DOHH2 (cell line): ENCODE data around the gene SRRD.

Source experiments
- H3F3A ChIP-seq: fragments of 200-600 bp; sonication (generic), shearing (Covaris generic); 2 replicates; pipeline ENCODE4 v1.6.0; 2016; ENCODE audit warnings: antibody characterized with exemption, mild to moderate bottlenecking; ENCODE audit not compliant: control insufficient read depth, insufficient read depth
- H3K27ac ChIP-seq: fragments of 200-600 bp; sonication (generic); 2 replicates; pipeline ENCODE4 v1.5.1; 2014; ENCODE audit warnings: low read depth, mild to moderate bottlenecking, low read length, moderate library complexity
- H3K27me3 ChIP-seq: fragments of 200-600 bp; sonication (generic); 2 replicates; pipeline ENCODE4 v1.6.1; 2014; ENCODE audit warnings: mild to moderate bottlenecking, low read length, mixed read lengths; ENCODE audit not compliant: control insufficient read depth
- H3K36me3 ChIP-seq: fragments of 200-600 bp; sonication (generic); 2 replicates; pipeline ENCODE4 v1.6.1; 2014; ENCODE audit warnings: mild to moderate bottlenecking, low read length, moderate library complexity, mixed read lengths; ENCODE audit not compliant: control insufficient read depth
- H3K4me1 ChIP-seq: fragments of 200-600 bp; sonication (generic); 2 replicates; pipeline ENCODE4 v1.6.1; 2014; ENCODE audit warnings: mild to moderate bottlenecking, low read length, mixed read lengths; ENCODE audit not compliant: control insufficient read depth
- H3K4me2 ChIP-seq: fragments of 200-600 bp; sonication (generic); 2 replicates; pipeline ENCODE4 v1.6.0; 2014; ENCODE audit warnings: mild to moderate bottlenecking, low read length, moderate library complexity
- H3K4me3 ChIP-seq: fragments of 200-600 bp; sonication (generic); 2 replicates; pipeline ENCODE4 v1.5.1; 2014; ENCODE audit warnings: mild to moderate bottlenecking, low read length, mixed read lengths
- H3K79me2 ChIP-seq: fragments of 200-600 bp; sonication (generic); 2 replicates; pipeline ENCODE4 v1.6.1; 2014; ENCODE audit warnings: mild to moderate bottlenecking, low read length, mixed read lengths; ENCODE audit not compliant: control insufficient read depth
- H3K9me2 ChIP-seq: fragments of 200-600 bp; sonication (generic); replicated peaks from 2 replicates; pipeline ENCODE4 v1.6.1; 2014; ENCODE audit warnings: mild to moderate bottlenecking, low read length, mixed read lengths; ENCODE audit not compliant: control insufficient read depth
- H3K9me3 ChIP-seq: fragments of 200-600 bp; sonication (generic); 2 replicates; pipeline ENCODE4 v1.6.1; 2014; ENCODE audit warnings: antibody characterized with exemption, low read length, mixed read lengths; ENCODE audit not compliant: control insufficient read depth, insufficient read depth
- H4K20me1 ChIP-seq: fragments of 200-600 bp; sonication (generic); 2 replicates; pipeline ENCODE4 v1.6.0; 2014; ENCODE audit warnings: low read depth, mild to moderate bottlenecking, antibody characterized with exemption, low read length, moderate library complexity; ENCODE audit not compliant: control insufficient read depth, insufficient read depth
- CTCF ChIP-seq: fragments of 200-600 bp; sonication (generic); IDR thresholded peaks from one replicate; pipeline ENCODE4 v1.5.1; 2014; ENCODE audit warnings: antibody characterized with exemption, mild to moderate bottlenecking, low read depth, low read length; ENCODE audit not compliant: poor library complexity, severe bottlenecking
- EZH2phosphoT487 ChIP-seq: fragments of 200-600 bp; sonication (generic); IDR thresholded peaks from 2 replicates; pipeline ENCODE4 v1.6.1; 2017; ENCODE audit warnings: borderline replicate concordance, mild to moderate bottlenecking, antibody characterized with exemption, low read length, moderate library complexity, mixed read lengths

The SRRD gene

GRCh38 chr22:26460202-26460601 is 23.5 kb upstream of the SRRD start:
- Histone ChIP-seq H3K4me3 (no peak overlapping the region), H3K27ac (no peak overlapping the region), H3K36me3 (peaks cover 86% of the 10 kb centered on the region), H3K9me2 (no peaks in the 10 kb centered on the region), H3K4me1 (no peaks in the 10 kb centered on the region), H3K27me3 (no peaks in the 10 kb centered on the region), H3K9me3 (no peaks in the 10 kb centered on the region), H3F3A (no peaks in the 10 kb centered on the region), H4K20me1 (peaks cover 9% of the 10 kb centered on the region), H3K79me2 (peaks cover 83% of the 10 kb centered on the region), H3K4me2 (no peak overlapping the region)
- no peak for TF ChIP-seq EZH2phosphoT487
- TF ChIP-seq CTCF, result no peak

DNA sequence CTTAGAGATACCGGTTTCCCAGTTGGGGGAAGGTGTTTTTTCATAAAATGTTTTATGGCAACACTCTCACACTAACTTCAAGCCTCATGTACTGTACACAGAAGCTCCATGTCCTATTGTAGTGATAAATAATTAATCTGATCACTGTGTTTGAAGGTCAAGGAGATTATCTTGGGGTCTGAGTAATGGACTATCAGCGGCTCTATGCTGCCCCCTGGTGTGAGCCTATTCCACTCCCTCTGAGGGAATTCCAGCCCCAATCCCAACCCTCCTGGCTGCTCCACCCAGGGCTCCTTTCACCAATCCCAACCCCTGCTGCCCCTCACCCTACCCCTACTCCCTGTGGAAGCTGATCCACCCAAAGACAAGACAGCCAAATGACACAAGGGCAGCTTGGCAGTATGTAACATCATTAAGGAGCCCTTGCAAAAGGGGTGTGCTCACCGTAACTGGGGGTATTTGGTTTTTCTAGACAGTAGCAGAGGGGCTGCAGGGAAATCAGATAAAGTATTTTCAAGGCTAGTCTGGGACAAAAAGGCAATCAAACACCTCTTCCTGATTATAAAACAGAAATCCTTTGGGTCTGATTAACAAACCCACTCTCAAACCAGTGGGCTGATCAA is 22.4 kb upstream of the SRRD start:
- H3K4me3 ChIP-seq, result no peak overlapping the region
- H3K4me1 ChIP-seq, result no peaks in the 10 kb centered on the region

GRCh38 chr22:26462051-26462450 is 21.6 kb upstream of the SRRD start:
- Histone ChIP-seq H3K27ac (no peak overlapping the region), H3K27me3 (no peaks in the 10 kb centered on the region), H3K36me3 (peaks cover 97% of the 10 kb centered on the region), H3K9me2 (no peaks in the 10 kb centered on the region), H3K4me2 (no peak overlapping the region), H3K4me3 (no peak overlapping the region), H4K20me1 (peaks cover 9% of the 10 kb centered on the region), H3K4me1 (no peaks in the 10 kb centered on the region), H3K79me2 (peaks cover 93% of the 10 kb centered on the region), H3K9me3 (no peaks in the 10 kb centered on the region), H3F3A (no peaks in the 10 kb centered on the region)
- TF ChIP-seq EZH2phosphoT487 (no peak), CTCF (no peak)

More for the DNA sequence above, 22.4 kb upstream of the SRRD start:
- no peaks in the 10 kb centered on the region for H3K9me3 ChIP-seq
- TF ChIP-seq CTCF (peak; percentile 95), EZH2phosphoT487 (no peak)
- H3F3A ChIP-seq, result no peaks in the 10 kb centered on the region
- no peak overlapping the region for H3K27ac ChIP-seq
- H3K4me2 ChIP-seq, result no peak overlapping the region
- peaks cover 90% of the 10 kb centered on the region for H3K36me3 ChIP-seq
- no peaks in the 10 kb centered on the region for H3K9me2 ChIP-seq
- H3K27me3 ChIP-seq, result no peaks in the 10 kb centered on the region
- H3K79me2 ChIP-seq, result peaks cover 87% of the 10 kb centered on the region
- peaks cover 9% of the 10 kb centered on the region for H4K20me1 ChIP-seq
